Skeletal muscle satellite cell (primary cell): ENCODE results near the gene PITHD1.
"Not testable (repeated sequence)": the region's sequence is repeated elsewhere in the genome, so short reads cannot be mapped to it uniquely, and the experiment has no call there.

Experiments used
- H3K27me3 ChIP-seq: 2 replicates; pipeline ENCODE4 v1.7.0; 2013; ENCODE audit warnings: low read length; ENCODE audit not compliant: control insufficient read depth, insufficient read depth
- H3K36me3 ChIP-seq: 2 replicates; pipeline ENCODE4 v1.7.0; 2013; ENCODE audit warnings: mild to moderate bottlenecking, control low read depth, low read length; ENCODE audit not compliant: insufficient read depth
- H3K4me1 ChIP-seq: 2 replicates; pipeline ENCODE4 v1.7.0; 2013; ENCODE audit warnings: low read length; ENCODE audit not compliant: control insufficient read depth, insufficient read depth
- H3K4me2 ChIP-seq: 2 replicates; pipeline ENCODE4 v1.7.0; 2013; ENCODE audit warnings: mild to moderate bottlenecking, low read length
- H3K4me3 ChIP-seq: 2 replicates; pipeline ENCODE4 v1.7.0; 2013; ENCODE audit warnings: low read length
- H3K9ac ChIP-seq: 2 replicates; pipeline ENCODE4 v1.7.0; 2013; ENCODE audit warnings: mild to moderate bottlenecking, low read depth, low read length, moderate library complexity
- H3K9me3 ChIP-seq: replicated peaks from 2 replicates; pipeline ENCODE4 v1.7.0; 2013; ENCODE audit warnings: mild to moderate bottlenecking, control low read depth, low read length

PITHD1 gene

GRCh38 chr1:23776217-23776616 lies 2.0 kb upstream of the PITHD1 start:
- no peaks in the 10 kb centered on the region for H3K27me3 ChIP-seq
- no peak overlapping the region for H3K4me2 ChIP-seq
- no peaks in the 10 kb centered on the region for H3K36me3 ChIP-seq
- H3K9me3 ChIP-seq = no peaks in the 10 kb centered on the region
- H3K9ac ChIP-seq = no peak overlapping the region
- peaks cover 17% of the 10 kb centered on the region for H3K4me1 ChIP-seq
- H3K4me3 ChIP-seq = no peak overlapping the region

GRCh38 chr1:23779826-23780371 lies 1.7 kb downstream of the PITHD1 start:
- Histone ChIP-seq H3K36me3 (peaks cover 15% of the 10 kb centered on the region), H3K4me1 (peaks cover 17% of the 10 kb centered on the region), H3K9me3 (no peaks in the 10 kb centered on the region), H3K9ac (peak overlapping the region; percentile 85), H3K4me2 (peak overlapping the region; percentile 86), H3K4me3 (peak overlapping the region; percentile 82), H3K27me3 (no peaks in the 10 kb centered on the region)

DNA sequence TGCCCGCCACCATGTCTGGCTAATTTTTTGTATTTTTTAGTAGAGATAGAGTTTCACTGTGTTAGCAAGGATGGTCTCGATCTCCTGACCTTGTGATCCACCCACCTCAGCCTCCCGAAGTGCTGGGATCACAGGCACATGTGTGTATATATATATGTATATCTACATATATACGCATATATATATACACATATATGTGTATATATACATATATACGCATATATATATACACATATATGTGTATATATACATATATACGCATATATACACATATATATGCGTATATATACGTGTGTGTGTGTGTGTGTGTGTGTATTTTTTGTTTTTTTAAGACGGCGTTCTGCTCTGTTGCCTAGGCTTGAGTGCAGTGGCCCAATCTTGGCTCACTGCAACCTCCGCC lies 4.9 kb downstream of the PITHD1 start:
- not testable (repeated sequence) for H3K27me3 ChIP-seq, H3K9me3 ChIP-seq, H3K4me2 ChIP-seq, H3K4me3 ChIP-seq, H3K9ac ChIP-seq
- Histone ChIP-seq H3K4me1 (peaks cover 17% of the 10 kb centered on the region), H3K36me3 (peaks cover 41% of the 10 kb centered on the region)

DNA sequence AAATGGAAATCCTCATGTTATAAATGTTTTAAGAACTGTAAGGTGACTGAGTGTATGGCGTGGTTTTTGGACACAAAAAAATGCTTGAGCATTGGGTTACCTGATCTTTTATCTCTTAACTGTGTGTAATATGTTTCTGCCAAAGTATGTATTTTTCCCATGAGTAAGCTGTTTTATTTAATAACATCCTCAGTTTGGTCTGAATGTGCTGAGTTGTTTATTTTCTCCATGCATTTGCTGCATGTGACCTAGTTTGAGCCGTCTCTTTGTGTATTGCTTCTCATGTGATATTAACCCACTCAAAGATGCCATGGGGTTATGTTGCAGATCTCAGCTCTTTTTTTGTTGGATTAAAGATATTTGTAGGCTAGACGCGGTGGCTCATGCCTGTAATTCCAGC lies 6.6 kb downstream of the PITHD1 start:
- Histone ChIP-seq H3K27me3 (no peaks in the 10 kb centered on the region), H3K36me3 (peaks cover 51% of the 10 kb centered on the region)

DNA sequence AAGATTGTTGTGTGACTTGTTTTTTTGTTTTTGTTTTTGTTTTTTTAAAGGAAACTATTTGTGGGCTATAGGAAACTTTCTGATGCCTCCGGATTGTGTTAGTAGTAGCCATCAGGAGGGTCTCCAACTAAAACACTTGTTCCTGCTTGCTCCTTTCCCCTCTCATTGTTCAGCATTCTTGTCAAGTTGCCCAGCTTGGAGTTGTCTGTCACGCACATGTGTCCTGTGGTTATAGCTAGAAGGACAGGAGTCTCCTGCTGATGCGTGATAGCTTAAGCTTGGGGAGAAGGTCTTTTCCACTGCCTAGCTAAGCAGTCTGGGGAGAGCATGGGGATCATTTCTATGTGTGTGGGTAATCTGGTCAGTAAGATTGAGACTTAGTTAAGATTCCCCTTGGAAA lies 9.5 kb downstream of the PITHD1 start:
- H3K36me3 ChIP-seq = peaks cover 47% of the 10 kb centered on the region
- H3K4me2 ChIP-seq = no peak overlapping the region
- no peak overlapping the region for H3K9ac ChIP-seq
- H3K9me3 ChIP-seq = no peaks in the 10 kb centered on the region
- H3K4me3 ChIP-seq = no peak overlapping the region
- no peaks in the 10 kb centered on the region for H3K27me3 ChIP-seq
- H3K4me1 ChIP-seq = peaks cover 21% of the 10 kb centered on the region

More for the DNA sequence above, 6.6 kb downstream of the PITHD1 start:
- Histone ChIP-seq H3K9ac (no peak overlapping the region), H3K4me2 (no peak overlapping the region), H3K4me1 (peaks cover 14% of the 10 kb centered on the region), H3K9me3 (no peaks in the 10 kb centered on the region), H3K4me3 (no peak overlapping the region)

GRCh38 chr1:23788695-23789094 lies 10.5 kb downstream of the PITHD1 start:
- no peak overlapping the region for H3K4me3 ChIP-seq
- H3K27me3 ChIP-seq = no peaks in the 10 kb centered on the region
- H3K9me3 ChIP-seq = no peaks in the 10 kb centered on the region
- H3K4me2 ChIP-seq = no peak overlapping the region
- peaks cover 28% of the 10 kb centered on the region for H3K4me1 ChIP-seq
- no peak overlapping the region for H3K9ac ChIP-seq
- H3K36me3 ChIP-seq = peaks cover 54% of the 10 kb centered on the region

DNA sequence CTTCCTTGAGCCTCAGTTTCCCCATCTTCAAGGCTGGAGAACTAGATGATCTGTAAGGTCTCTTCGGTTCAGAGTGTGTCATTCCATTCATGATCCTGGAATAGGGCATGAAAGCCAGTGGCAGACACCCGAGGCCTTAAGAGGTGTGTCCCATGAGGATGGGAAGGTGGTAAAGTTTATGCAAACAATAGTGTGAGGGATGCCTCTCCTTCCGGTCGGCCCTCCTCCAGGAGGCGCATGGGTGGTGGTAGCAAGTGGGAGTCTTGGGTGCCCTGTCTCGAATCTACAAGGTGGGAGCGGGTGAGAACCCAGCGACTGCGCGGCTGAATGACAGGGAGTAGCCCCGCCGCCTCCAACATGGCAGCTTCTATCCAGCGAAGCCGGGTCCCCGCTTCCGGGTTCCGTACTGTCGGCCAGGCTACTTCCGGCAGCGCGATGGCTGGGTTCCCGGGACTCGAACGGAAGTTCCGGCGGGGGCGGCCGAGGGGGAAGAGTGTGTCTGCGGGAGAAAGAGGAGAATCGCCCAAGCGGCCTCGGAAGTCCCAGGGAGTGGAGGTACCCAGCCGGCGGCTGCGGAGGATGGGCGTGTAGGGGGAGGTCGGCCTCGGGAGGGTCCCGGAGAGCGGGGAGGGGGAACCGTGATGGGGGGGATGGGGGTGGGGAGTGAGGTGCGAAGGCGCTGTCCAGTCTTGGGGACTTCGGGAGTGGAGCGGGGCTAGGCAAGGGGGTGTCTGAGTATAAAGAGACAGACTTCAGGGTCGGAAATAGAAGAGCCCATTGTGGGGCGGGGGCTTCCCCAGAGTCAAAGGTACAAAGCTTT lies 12.7 kb downstream of the PITHD1 start, which contains the start of gene LYPLA2:
TSS of gene LYPLA2 (plus strand) at position 450 of the 820 bp plus-strand sequence. CDS start 1,538 bp downstream, outside the sequence.
- peaks cover 50% of the 10 kb centered on the region for H3K36me3 ChIP-seq

DNA sequence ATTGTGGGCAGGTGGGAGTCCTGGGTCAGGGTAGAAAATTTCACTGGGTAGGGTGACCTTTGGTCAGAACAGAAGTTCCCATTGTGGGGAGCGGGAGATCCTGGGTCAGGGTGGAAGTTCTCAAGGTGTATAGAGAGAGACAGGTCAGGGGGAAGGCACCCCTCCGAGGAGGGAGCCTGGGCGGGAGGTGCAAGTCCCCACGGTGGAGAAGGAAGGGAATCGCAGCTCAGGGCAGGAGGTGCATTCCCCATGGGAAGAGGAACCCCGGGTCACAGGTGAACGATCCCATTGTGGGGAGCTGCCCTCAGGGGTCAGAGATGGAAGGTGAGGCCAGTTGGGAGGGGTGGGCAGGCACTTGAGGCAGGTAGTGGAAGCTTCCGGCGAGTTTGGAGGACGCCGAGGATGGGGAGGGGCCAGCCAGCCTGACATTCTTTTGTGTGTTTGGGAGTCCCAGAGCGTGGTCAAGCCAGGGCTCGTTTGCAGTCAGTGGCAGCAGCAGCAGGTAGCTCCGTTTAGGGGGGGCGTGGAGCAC lies 13.4 kb downstream of the PITHD1 start:
- Histone ChIP-seq H3K4me1 (peaks cover 28% of the 10 kb centered on the region), H3K4me3 (peak overlapping the region; percentile 84), H3K27me3 (no peaks in the 10 kb centered on the region), H3K4me2 (peak overlapping the region; percentile 84), H3K9me3 (no peaks in the 10 kb centered on the region), H3K9ac (peak overlapping the region; percentile 87), H3K36me3 (peaks cover 51% of the 10 kb centered on the region)

More for the DNA sequence above, 12.7 kb downstream of the PITHD1 start, which contains the start of gene LYPLA2:
- no peaks in the 10 kb centered on the region for H3K27me3 ChIP-seq
- peak within 1 kb of the TSS; percentile 87 for H3K9ac ChIP-seq
- H3K4me3 ChIP-seq = peak within 1 kb of the TSS; percentile 84
- no peaks in the 10 kb centered on the region for H3K9me3 ChIP-seq
- H3K4me2 ChIP-seq = peak within 1 kb of the TSS; percentile 84
- peaks cover 28% of the 10 kb centered on the region for H3K4me1 ChIP-seq

DNA sequence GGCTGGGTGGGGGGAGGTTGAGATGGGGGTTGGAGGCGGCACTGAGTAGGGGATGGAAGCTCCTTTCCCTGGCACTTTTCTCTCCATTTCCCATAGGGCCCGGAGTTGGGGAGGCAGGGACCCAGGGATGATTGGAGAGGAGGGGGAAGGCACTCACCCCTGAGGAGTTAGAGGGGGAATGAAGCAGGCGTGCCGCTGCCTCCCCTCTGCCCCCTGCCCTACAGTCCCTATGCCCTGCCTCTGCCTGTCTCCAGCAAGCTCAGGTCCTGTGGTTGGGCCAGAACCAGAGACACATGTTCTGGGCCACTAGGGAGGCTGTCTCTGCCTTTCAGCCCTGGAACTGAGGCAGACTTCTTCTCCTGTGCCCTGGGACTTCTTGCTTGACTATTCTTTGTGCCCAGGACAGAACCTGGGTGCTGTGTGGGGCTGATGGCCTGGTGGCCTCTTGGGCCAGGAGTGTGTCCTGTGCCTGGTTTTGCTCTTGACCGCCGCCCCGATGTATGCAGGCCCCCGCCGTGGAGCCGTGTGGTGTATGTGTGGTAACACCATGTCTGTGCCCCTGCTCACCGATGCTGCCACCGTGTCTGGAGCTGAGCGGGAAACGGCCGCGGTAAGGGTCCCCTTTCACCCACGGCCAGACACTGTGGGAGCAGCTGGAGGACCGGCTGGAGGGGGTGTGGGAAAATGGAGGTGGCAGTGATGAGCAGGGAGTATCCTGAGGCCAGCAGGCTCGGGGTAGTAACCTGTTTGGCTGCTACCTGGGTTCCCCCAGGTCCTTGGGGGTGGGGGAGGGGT lies 14.1 kb downstream of the PITHD1 start:
- Histone ChIP-seq H3K27me3 (no peaks in the 10 kb centered on the region), H3K9ac (peak overlapping the region; percentile 87), H3K4me2 (peak overlapping the region; percentile 84), H3K4me1 (peaks cover 28% of the 10 kb centered on the region), H3K9me3 (no peaks in the 10 kb centered on the region), H3K36me3 (peaks cover 48% of the 10 kb centered on the region), H3K4me3 (peak overlapping the region; percentile 84)

DNA sequence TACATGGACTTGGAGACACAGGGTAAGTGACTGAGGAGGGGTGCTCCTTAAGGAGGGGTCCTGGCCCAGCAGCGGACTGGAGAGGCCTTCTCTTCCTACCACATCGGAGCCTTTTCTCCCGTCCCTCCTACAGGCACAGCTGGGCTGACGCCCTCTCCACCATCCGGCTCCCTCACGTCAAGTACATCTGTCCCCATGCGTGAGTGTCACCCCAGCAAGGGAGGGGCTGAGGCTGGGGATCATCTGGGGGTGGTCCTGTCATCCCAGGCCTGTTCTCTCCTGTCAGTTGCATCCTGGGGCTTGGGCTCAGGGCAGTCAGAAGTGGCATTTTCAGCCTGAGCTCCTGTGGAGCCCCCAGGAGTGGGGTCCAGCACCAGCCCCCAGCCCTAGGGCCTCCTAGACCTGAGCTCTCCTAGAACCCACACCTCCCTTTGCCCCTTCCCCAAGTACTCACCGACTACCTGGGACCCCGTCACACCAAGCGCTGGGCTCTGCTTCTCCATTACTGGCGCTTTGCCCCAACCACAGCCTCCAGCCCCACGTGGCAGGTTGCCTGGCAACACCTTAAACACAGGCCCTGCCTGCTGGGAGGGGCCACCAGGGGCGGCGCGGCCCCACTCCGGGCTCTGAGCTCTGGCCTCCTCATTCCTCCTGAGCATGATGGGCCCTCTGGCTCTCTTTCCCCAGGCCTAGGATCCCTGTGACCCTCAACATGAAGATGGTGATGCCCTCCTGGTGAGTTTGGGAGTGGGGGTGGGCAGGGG lies 15.0 kb downstream of the PITHD1 start:
- Histone ChIP-seq H3K9ac (peak overlapping the region; percentile 87), H3K9me3 (no peaks in the 10 kb centered on the region), H3K36me3 (peaks cover 50% of the 10 kb centered on the region), H3K4me1 (peaks cover 28% of the 10 kb centered on the region), H3K4me3 (no peak overlapping the region), H3K27me3 (no peaks in the 10 kb centered on the region), H3K4me2 (peak overlapping the region; percentile 84)
